ENCODE data around the gene MORN1.

GRCh38 chr1:2388004-2388913 lies 3.1 kb downstream of the MORN1 start:
- TF ChIP-seq CTCF (IDR thresholded peaks at IDR 0.05; ENCODE audit: low read depth, low read length, poor library complexity, severe bottlenecking) = no peak
- no peak for TF ChIP-seq EZH2phosphoT487 (IDR thresholded peaks at IDR 0.05; ENCODE audit: borderline replicate concordance, low read length)
